Loucy (cell line): ENCODE results near the gene KIRREL3.
"Not testable (repeated sequence)": the region's sequence is repeated elsewhere in the genome, so short reads cannot be mapped to it uniquely, and the experiment has no call there.

ENCODE experiments used
- EZH2phosphoT487 ChIP-seq: fragments of 200-600 bp; IDR thresholded peaks from 2 replicates; pipeline ENCODE4 v1.6.1; 2018; ENCODE audit warnings: antibody characterized with exemption, mild to moderate bottlenecking, moderate library complexity, borderline replicate concordance
- TF ChIP-seq, protein P1 (sequence below): fragments of 200-600 bp; sonication (generic); conservative IDR thresholded peaks from 2 replicates; pipeline ENCODE4 v1.5.1; 2014; ENCODE audit warnings: mild to moderate bottlenecking, antibody characterized with exemption, low read length

- TF ChIP-seq, protein P1, sequence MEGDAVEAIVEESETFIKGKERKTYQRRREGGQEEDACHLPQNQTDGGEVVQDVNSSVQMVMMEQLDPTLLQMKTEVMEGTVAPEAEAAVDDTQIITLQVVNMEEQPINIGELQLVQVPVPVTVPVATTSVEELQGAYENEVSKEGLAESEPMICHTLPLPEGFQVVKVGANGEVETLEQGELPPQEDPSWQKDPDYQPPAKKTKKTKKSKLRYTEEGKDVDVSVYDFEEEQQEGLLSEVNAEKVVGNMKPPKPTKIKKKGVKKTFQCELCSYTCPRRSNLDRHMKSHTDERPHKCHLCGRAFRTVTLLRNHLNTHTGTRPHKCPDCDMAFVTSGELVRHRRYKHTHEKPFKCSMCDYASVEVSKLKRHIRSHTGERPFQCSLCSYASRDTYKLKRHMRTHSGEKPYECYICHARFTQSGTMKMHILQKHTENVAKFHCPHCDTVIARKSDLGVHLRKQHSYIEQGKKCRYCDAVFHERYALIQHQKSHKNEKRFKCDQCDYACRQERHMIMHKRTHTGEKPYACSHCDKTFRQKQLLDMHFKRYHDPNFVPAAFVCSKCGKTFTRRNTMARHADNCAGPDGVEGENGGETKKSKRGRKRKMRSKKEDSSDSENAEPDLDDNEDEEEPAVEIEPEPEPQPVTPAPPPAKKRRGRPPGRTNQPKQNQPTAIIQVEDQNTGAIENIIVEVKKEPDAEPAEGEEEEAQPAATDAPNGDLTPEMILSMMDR: not testable (repeated sequence)
- TF ChIP-seq EZH2phosphoT487: not testable (repeated sequence)
Measured at GRCh38 chr11:126386729-126387071, 613.9 kb downstream of the KIRREL3 start.
